Thoracic aorta (tissue), 2 donors: ENCODE data around the gene MAD1L1. TPM values are rescaled to one million over a fixed set of nuclear protein-coding genes. Genes with fewer than 3 reads are reported as not detected.

Experiments
- ATAC-seq: fragments of 150-250 bp; one replicate; pipeline ENCODE4 v1.8.0; 2017; ENCODE audit warnings: low read depth; ENCODE audit not compliant: insufficient number of reproducible peaks, low FRiP score
- DNase-seq: peaks from one replicate; pipeline ENCODE4 v3.0.0-alpha.2; 2020; ENCODE audit warnings: low spot score
- H3K27ac ChIP-seq, 2 donors: fragments of 200-600 bp; sonication (generic); 1 replicate in 1 of 2; 2 replicates in 1 of 2; pipeline ENCODE4 v1.5.1; 2016; ENCODE audit warnings: mild to moderate bottlenecking in 2 of 2, moderate library complexity in 2 of 2
- H3K27me3 ChIP-seq: fragments of 200-600 bp; sonication (generic); replicated peaks from 2 replicates; pipeline ENCODE4 v1.6.0; 2016; ENCODE audit warnings: mild to moderate bottlenecking; ENCODE audit not compliant: insufficient read depth
- H3K36me3 ChIP-seq: fragments of 200-600 bp; sonication (generic); one replicate; pipeline ENCODE4 v1.5.1; 2016
- H3K4me1 ChIP-seq, 2 donors: fragments of 200-600 bp; sonication (generic); 1 replicate in 1 of 2; 2 replicates in 1 of 2; pipeline versions ENCODE4 v1.5.1 to v1.6.0; 2016; ENCODE audit warnings: low read depth in 2 of 2, mild to moderate bottlenecking in 1 of 2; ENCODE audit not compliant: control insufficient read depth in 1 of 2
- H3K4me3 ChIP-seq: fragments of 200-600 bp; sonication (generic); 2 replicates; pipeline ENCODE4 v1.5.1; 2016; ENCODE audit warnings: mild to moderate bottlenecking
- H3K9me3 ChIP-seq: fragments of 200-600 bp; sonication (generic); 2 replicates; pipeline ENCODE4 v1.5.1; 2016
- CTCF ChIP-seq: fragments of 200-600 bp; sonication (generic); IDR thresholded peaks from one replicate; pipeline ENCODE4 v1.5.1; 2019; ENCODE audit warnings: antibody characterized with exemption
- total RNA-seq, 2 donors: library from RNA; depleted of rRNA; stranded (reverse); fragments of >200 nt; gene quantifications; one replicate each; pipeline versions ENCODE4 v1.1.0 to v1.2.3, GENCODE V29; 2016

The MAD1L1 gene
- total RNA-seq, 2 donors from 2014 or later: 27.4 to 41.3 TPM

- Histone ChIP-seq H3K27ac (no peak overlapping the region), H3K27me3 (no peaks in the 10 kb centered on the region), H3K36me3 (no peaks in the 10 kb centered on the region), H3K4me3 (no peak overlapping the region), H3K9me3 (no peaks in the 10 kb centered on the region), H3K4me1 (no peaks in the 10 kb centered on the region)
- TF ChIP-seq CTCF: no peak
- DNase-seq: no peak
- no peak for ATAC-seq
Observed at GRCh38 chr7:1937252-1937605, 295.5 kb downstream of the MAD1L1 start.

DNA sequence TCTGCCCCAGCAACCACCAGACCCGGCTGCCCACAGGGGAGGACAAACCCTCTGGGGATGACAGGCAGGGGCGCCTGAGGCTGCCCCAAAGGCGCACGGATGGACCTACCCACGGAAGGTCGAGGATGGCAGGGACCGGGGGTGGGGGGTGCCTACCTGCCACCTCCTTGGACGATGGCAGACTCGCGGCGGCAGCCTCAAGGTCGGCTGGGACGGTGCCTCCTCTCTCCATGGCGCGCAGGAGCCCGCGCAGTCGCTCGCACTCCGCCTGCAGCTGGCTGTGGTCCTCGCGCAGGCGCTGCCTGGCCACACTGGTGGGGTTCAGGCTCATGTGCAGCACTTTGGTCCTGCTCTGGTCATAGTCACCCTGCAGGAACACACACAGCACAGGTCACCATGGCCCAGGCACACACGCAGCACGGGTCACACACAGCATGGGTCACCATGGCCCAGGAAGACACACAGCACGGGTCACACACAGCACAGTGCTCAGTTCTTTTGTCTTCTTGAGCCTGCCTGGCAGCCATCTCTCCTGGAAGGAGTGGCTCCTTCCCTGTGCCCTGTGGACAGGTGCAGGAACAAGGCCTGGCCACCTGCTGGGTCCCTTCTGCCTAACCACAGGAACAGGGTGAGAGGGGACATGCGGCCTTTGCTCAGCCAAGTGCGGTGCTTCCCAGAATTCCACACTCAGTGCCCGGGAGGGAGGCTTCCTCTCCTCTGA, 296.1 kb downstream of the MAD1L1 start:
- Histone ChIP-seq H3K27me3 (no peaks in the 10 kb centered on the region), H3K4me1 (no peaks in the 10 kb centered on the region), H3K27ac (no peak overlapping the region), H3K36me3 (no peaks in the 10 kb centered on the region), H3K4me3 (no peak overlapping the region), H3K9me3 (no peaks in the 10 kb centered on the region)
- DNase-seq (no peak), ATAC-seq (no peak)
- no peak for TF ChIP-seq CTCF

GRCh38 chr7:1936006-1936310, 296.8 kb downstream of the MAD1L1 start:
- Histone ChIP-seq H3K36me3 (no peaks in the 10 kb centered on the region), H3K27ac (no peak overlapping the region), H3K9me3 (no peaks in the 10 kb centered on the region), H3K27me3 (no peaks in the 10 kb centered on the region), H3K4me3 (no peak overlapping the region), H3K4me1 (no peaks in the 10 kb centered on the region)
- DNase-seq (no peak), ATAC-seq (no peak)
- no peak for TF ChIP-seq CTCF

DNA sequence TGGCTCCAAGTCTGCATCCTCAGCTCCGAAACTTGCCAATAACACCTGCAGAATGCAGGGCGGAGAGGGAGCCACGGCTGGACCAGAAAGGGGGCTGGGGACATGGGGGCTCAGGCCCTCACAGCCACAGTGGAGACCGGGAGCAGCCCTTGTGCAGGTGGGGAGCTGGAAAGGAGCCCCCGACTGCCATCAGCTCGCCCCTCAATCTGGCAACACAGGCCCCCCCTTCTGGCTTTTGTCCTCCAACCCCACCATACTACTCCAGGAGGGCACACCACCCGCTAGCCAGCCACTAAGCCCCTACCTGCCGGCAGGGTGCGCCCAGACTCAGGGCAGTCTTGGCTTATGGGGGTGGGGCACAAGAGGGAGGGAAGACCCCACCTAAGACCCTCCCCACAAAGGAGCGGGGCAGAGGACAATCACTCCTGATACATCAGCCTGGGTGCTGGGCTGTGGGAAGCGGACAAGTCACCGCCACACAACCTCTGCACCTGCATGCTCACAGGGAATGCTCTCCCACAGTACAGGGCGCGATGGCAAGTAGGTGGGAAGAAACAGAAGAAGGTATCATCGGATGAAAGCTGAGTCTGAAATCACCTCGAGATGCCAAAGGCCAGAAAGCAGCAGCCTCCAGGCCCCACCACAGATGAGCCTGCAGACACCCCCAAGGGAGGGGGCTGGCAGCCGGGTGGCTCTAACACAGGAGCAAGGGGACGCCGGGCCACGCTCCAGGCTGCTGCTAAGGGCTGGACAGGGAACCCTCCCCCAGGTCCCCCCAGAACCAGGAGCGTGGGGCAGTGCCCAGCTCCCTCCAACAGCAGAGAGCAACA, 297.4 kb downstream of the MAD1L1 start:
- no peak for DNase-seq
- H3K36me3 ChIP-seq: no peaks in the 10 kb centered on the region
- H3K4me1 ChIP-seq: no peaks in the 10 kb centered on the region
- no peak overlapping the region for H3K27ac ChIP-seq
- no peak for ATAC-seq
- H3K4me3 ChIP-seq: no peak overlapping the region
- H3K9me3 ChIP-seq: no peaks in the 10 kb centered on the region
- H3K27me3 ChIP-seq: no peaks in the 10 kb centered on the region
- TF ChIP-seq CTCF: no peak

- TF ChIP-seq CTCF: no peak
- ATAC-seq (no peak), DNase-seq (no peak)
- H3K36me3 ChIP-seq: no peaks in the 10 kb centered on the region
- no peak overlapping the region for H3K4me3 ChIP-seq
- H3K27ac ChIP-seq: no peak overlapping the region
- no peaks in the 10 kb centered on the region for H3K27me3 ChIP-seq
- H3K9me3 ChIP-seq: no peaks in the 10 kb centered on the region
- H3K4me1 ChIP-seq: no peaks in the 10 kb centered on the region
Observed at GRCh38 chr7:1934756-1935155, 298.0 kb downstream of the MAD1L1 start.
